Activated CD4-positive, alpha-beta T cell treated with anti-CD3 and anti-CD28 coated beads, Interleukin-2, amount 50 U/mL, for 4 hours (primary cell): ENCODE data around the gene RXFP1.

ENCODE experiments used
- DNase-seq, 2 experiments: peaks; one replicate each; pipeline ENCODE4 v3.0.0-alpha.2; 2020

Gene RXFP1

DNA sequence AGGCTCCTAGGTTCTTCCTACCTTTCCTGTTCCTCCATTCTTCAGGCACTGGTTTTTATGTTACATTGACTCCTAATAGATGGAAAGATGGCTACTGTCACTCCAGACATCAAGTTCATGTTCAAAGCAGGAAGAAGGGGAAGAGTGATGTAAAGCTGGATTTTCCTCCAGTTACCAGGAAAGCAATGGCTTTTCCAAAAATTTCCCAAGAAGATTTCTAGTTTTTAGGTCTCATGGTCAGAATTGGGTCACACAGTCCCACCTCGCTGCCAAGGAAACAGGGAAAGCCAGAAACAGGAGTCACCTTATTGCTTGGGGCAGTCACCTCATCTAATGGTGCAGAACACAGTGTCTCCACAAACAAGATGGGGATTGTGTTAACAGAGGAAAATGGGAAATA lies 21.5 kb downstream of the RXFP1 start:
- DNase-seq, result no peak

GRCh38 chr4:158544141-158544540 lies 22.5 kb downstream of the RXFP1 start:
- no peak for DNase-seq

- DNase-seq, result no peak
These were observed 31.7 kb downstream of the RXFP1 start for GRCh38 chr4:158553364-158553763.

GRCh38 chr4:158560284-158560683 lies 38.6 kb downstream of the RXFP1 start:
- DNase-seq, result no peak

DNA sequence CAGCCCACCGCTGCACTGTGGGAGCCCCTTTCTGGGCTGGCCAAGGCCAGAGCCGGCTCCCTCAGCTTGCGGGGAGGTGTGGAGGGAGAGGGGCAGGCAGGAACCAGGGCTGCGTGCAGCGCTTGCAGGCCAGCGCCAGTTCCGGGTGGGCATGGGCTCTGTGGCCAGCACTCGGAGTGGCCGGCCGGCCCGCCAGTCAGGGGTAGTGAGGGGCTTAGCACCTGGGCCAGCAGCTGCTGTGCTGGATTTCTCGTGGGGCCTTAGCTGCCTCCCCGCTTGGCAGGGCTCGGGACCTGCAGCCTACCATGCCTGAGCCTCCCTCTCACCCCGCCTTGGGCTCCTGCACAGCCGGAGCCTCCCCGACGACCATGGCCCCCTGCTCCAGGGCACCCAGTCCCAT lies 45.2 kb downstream of the RXFP1 start:
- DNase-seq, result no peak

DNA sequence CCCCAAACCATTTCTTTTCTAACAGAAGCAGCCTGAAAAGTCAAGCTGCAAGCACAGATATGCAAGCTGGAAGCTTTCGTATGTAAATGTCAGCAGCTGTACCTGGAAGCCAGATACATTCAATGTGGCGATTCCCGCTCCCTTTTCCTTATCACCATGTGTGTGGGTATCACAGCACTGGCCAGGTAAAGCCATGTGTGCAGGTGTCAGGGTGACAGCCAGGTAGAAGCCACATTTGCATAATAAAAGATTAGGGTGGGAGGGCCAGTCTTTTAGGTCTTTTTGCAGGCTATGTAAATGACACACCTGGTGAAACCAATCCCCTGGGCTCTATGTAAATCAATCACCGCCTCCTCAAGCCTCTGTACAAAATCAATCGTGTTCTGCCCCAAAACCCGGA lies 50.1 kb downstream of the RXFP1 start:
- DNase-seq, result no peak

- no peak for DNase-seq
These were observed 50.9 kb downstream of the RXFP1 start for GRCh38 chr4:158572608-158573007.

- no peak for DNase-seq
These were observed 56.8 kb downstream of the RXFP1 start for GRCh38 chr4:158578476-158578875.

DNA sequence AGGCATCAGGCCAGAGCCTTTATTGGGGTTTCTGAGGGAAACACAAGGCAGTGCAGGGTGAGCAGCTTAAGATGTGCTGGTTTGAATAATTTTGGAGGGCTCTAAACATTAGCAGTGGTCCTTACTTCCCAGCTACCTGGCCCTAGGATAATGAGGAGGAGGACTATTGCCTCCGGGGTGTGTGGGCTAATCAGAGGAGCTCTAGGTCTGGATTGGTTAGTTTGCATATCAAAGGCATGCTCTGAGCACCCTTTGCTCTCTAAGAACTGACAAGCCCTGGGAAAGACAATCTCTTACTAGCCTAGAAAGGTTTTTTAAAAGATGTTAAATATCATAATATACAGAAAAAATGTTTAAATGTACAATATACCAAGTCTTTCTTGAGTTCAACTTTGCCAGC lies 58.4 kb downstream of the RXFP1 start:
- no peak for DNase-seq

GRCh38 chr4:158581161-158581560 lies 59.5 kb downstream of the RXFP1 start:
- no peak for DNase-seq

GRCh38 chr4:158586881-158587280 lies 65.2 kb downstream of the RXFP1 start:
- no peak for DNase-seq

DNA sequence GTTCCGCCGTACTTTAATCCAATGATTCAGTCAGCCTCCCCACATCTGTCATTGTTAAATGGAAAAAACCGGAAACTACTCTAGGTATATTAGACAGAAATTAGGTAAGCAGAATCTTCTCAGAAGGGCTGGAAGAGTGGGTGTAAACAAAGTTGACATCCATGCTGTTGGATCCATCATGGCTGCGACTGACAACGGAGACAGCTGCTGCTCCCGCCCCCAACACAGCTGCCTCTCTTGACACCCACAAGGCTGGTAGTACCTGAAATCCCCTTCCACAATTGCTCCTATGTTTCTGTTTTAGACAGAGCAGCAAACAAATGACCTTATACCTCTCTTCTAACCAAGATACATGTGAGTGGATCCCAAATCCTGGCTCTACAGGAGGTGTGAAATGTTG lies 66.6 kb downstream of the RXFP1 start:
- DNase-seq, result no peak

DNA sequence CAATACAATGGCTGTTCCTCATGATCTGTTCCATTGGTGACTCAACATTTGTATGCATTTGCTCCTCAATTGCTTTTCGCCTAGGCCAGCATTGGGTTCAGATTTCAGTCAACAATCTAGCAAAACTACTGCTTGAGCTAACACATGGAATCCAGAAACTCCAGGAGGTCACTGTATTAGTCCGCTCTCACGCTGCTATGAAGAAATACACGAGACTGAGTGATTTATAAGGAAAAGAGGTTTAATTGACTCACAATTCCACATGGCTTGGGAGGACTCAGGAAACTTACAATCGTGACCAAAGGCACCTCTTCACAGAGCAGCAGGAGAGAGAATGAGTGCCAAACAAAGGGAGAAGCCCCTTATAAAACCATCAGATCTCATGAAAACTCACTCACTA lies 67.1 kb downstream of the RXFP1 start:
- DNase-seq, result no peak

DNA sequence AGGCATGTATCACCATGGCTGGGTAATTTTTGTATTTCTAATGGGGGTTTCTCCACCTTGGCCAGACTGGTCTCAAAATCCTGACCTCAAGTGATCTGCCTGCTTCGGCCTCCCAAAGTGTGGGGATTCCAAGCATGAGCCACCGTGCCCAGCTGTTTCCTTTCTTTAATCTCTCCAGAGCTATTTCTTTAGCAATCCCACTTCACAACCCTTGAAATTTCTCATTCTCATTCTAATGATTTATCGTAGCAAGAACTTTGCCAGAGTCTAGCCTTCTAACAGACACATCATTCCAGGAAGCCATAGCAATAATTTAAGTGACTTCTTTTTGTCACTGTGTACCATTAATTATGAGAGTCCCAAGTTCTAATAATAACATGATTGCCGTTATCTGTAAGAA lies 68.6 kb downstream of the RXFP1 start:
- DNase-seq, result no peak

- no peak for DNase-seq
These were observed 69.1 kb downstream of the RXFP1 start for GRCh38 chr4:158590824-158591223.

DNA sequence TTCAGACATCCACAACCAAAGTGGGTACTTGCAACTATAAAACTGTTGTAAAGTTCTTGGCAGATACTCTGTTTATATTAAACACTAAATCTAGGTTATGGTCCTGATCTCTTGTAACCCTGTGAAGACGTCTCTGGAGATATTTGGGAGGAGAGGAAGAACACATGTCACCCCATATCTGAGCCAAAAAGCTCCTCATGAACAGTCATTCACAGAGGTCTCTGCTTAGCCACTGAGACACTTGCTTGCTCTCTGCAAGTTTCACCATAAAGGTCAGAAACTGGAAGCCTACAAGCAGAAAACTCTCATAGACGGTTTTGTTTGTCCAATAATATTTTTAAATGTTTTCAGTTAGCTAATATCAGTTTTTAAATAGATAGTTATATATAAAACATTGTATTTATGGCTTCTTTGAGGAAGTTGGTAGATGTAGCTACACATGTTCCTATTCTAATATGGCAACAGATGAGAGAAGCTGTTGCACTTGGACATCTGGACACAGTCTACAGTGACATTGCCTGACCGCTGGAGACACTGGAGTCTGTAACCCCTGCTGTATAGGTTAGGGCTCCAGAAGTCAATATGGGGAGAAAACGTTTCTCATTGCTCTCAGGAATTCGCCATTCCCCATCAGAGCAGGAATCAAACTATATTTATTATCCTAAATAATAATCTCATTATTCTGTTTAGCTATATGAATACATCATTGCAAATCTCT lies 76.4 kb downstream of the RXFP1 start:
- no peak for DNase-seq

DNA sequence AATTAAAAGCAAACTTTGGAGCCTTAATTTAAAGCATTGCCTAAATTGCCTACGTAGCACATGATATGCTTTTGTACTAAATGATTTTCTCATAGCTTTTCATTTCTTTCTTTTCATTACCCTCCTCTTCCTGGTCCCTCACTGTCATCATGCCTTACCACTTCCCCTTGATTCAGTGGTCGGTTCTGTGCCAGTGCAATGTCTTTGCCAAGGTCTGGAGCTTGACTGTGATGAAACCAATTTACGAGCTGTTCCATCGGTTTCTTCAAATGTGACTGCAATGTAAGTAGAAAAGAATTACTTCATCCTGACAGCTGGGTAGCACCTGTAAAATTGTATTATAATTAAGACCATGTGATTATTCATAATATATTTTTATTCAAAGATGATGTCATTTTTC lies 77.5 kb downstream of the RXFP1 start:
- DNase-seq, result no peak

DNA sequence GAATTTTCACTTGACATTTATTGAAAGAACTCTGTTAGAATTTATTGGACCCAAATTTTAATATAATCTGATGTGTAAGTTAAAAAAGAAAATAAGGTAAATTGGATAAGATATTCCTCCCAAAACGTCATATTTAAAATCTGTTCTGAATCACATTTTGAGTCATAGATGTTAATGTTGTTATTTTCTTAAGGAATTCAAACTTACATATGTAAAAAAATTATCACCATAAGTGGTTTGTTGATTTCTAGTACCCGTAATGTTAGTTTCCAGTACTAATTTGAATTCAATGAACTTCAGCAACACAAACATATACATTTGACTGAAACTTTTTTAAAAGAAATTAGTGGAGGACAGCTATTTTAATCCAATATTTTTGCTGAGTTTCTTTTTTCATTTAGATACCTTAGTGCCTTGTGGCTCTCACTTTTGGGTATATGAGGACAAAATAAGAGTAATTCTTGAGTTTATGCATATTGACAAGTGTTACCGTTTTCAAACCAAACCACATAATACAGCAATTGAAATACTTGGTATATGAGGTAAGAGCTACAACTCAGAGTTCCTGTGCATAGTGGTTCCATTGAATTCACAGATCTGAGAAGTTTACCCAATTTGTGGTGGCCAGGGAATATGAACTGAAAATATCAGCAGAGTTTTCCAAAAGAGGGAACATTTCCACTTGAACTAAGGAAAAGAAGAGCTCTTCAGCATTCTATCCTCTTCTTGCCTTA lies 78.2 kb downstream of the RXFP1 start:
- DNase-seq, result no peak

DNA sequence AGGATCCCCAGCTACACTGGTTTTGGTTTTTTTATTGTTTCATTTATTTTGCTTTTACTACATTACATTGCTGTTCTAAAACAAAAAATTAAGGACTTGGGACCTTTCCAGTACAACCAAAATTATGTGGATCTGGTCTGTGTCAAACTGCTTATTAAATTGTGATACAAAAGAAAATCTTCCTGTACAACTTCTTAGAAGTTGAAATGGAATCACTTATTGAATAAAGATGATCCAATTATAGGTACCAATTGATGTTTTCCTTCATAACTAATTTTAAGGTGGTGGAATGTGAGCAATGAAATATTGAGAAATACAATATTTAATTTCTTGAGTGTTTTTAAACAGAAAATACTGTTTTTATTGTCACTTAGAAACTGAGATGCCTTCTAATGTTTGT lies 82.7 kb downstream of the RXFP1 start:
- no peak for DNase-seq

DNA sequence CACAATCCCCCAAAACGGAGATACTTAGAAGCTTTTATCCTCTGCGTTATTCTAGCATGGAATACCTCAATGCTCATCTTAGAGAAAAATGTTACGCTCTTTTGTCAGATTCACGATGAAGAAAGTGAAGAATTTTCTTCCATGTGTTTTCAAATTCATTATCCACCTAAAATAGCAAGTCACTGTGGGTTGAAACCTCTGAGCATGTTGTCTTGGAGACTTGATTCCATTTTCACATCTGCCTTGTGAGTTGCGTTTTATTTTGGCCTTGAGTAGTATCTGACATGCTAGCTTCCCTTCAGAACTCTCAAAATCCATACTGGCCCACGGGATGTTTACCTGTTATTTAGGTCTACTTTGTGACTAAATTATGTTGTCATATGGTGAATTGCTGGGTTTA lies 83.7 kb downstream of the RXFP1 start:
- no peak for DNase-seq

DNA sequence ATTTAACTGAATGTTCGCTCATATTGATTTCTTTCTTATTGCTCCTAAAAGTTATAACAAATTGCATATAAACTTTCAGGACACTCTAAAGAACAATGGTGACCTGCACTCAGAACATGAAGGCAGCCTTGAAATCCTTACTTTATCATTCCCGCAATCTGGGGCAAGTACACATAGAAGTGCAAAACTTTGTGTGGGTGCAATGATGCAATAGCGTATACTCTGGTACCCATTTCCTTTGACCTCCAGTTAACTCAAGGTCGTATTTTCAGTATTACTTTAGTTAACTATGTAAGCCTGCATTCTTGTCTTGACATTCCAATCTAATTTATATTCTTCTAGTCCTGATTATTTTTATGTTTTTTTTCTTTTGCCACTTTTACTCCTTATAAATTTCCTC lies 85.3 kb downstream of the RXFP1 start:
- DNase-seq, result no peak

- no peak for DNase-seq
These were observed 87.4 kb downstream of the RXFP1 start for GRCh38 chr4:158609116-158609515.

DNA sequence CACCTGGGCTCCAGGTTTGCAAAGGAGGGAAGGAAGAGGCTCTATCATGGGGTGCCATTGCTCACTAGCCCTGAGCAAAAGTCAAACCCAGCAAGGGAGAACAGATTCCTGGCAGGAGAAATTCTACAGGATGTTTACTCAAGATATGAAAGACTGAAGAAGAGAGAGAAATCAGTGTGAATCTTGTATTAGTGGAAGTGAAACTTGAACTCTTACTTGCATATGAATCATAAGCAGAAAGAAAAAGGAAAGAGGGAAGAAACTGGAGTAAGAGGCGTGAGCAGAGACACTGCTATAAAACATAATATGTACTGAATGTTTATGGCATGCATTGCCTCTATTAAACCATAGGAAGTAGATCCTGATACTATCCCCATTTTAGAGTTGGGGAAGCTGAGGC lies 89.1 kb downstream of the RXFP1 start:
- DNase-seq, result no peak

DNA sequence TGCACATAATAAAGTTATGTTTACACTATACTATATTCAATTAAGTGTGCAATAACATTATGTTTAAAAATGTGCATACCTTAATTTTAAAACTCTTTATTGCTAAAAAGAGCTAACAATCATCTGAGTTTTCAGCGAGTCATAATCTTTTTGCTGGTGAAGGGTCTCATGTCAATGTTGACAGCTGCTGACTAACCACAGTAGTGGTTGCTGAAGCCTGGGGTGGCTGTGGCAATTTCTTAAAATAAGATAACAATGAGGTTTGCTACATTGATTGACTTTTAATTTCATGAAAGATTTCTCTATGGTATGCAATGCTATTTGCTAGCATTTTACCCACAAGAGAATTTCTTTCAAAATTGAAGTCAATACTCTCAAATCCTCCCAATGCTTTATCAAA lies 91.4 kb downstream of the RXFP1 start:
- DNase-seq, result no peak

GRCh38 chr4:158617956-158618355 lies 96.3 kb downstream of the RXFP1 start:
- DNase-seq, result no peak
